K562 (cell line): ENCODE results near the gene IGIP. TPM values are rescaled to one million over a fixed set of nuclear protein-coding genes. Genes with fewer than 3 reads are reported as not detected.

ENCODE experiments used
- CBX5 ChIP-seq: IDR thresholded peaks from 2 replicates; pipeline ENCODE4 v1.6.1; 2014; ENCODE audit warnings: low read depth, borderline replicate concordance
- CHD1 ChIP-seq: fragments of 200-600 bp; sonication (generic); IDR thresholded peaks from one replicate; pipeline ENCODE4 v1.6.1; 2012; ENCODE audit warnings: mild to moderate bottlenecking, moderate library complexity, low read length, inconsistent platforms
- MTA3 ChIP-seq: fragments of 450-650 bp; formaldehyde crosslinking; IDR thresholded peaks from 2 replicates; pipeline ENCODE4 v1.6.1; 2017; ENCODE audit warnings: mild to moderate bottlenecking, borderline replicate concordance
- POLR3G ChIP-seq: IDR thresholded peaks from 2 replicates; pipeline ENCODE4 v1.6.1; 2011; ENCODE audit not compliant: insufficient read length, insufficient replicate concordance; ENCODE audit errors: extremely low read depth
- RHOXF2B ChIP-seq: fragments of 250-450 bp; sonication (Bioruptor Pico); conservative IDR thresholded peaks from 2 replicates; pipeline ENCODE4 v1.5.1; 2021
- SNIP1 ChIP-seq: fragments of 450-650 bp; IDR thresholded peaks from 2 replicates; pipeline ENCODE4 v1.7.1; 2017; ENCODE audit warnings: low read depth, mild to moderate bottlenecking
- TCF7 ChIP-seq: sonication (generic); IDR thresholded peaks from 2 replicates; pipeline ENCODE4 v1.6.1; 2016; ENCODE audit warnings: antibody characterized with exemption, borderline replicate concordance
- ZNF140 ChIP-seq: fragments of 250-450 bp; sonication (Bioruptor Pico); IDR thresholded peaks from 2 replicates; pipeline ENCODE4 v1.8.0; 2021; ENCODE audit warnings: moderate library complexity, mild to moderate bottlenecking, inconsistent platforms
- polyA plus RNA-seq, 8 experiments: library from polyadenylated mRNA; depleted of rRNA in 4 of 8; stranded (reverse) in 5 of 8; unstranded in 3 of 8; fragments of >200 nt; fragmentation: Nextera tagmentation in 2 of 8; fragmentation: Illumina TruSeq in 1 of 8; extraction: Ambion mirVana in 2 of 8; extraction: Trizol in 1 of 8; gene quantifications; 2 replicates each; pipeline versions ENCODE4 v1.2.1 to v1.2.3, GENCODE V29; 2011 to 2014; ENCODE audit warnings: inconsistent platforms in 1 of 8, missing spikeins in 1 of 8
- total RNA-seq, 7 experiments: library from RNA; depleted of rRNA in 6 of 7; stranded (reverse); fragments of >200 nt in 6 of 7; fragmentation: Illumina TruSeq in 2 of 7; extraction: Trizol in 2 of 7; gene quantifications; 2 replicates each; pipeline versions ENCODE4 v1.2.1 to v1.2.3, GENCODE V29; 2011 to 2021; ENCODE audit warnings: low replicate concordance in 1 of 7
- TF ChIP-seq, protein P1 (sequence below): fragments of 250-450 bp; sonication (Bioruptor Pico); IDR thresholded peaks from 2 replicates; pipeline ENCODE4 v1.4.0; 2020
- TF ChIP-seq, protein P2 (sequence below): fragments of 250-450 bp; sonication (Bioruptor Pico); IDR thresholded peaks from 2 replicates; pipeline ENCODE4 v1.5.0; 2021
- TF ChIP-seq, protein P3 (sequence below): sonication (generic); IDR thresholded peaks from 2 replicates; pipeline ENCODE4 v1.6.1; 2016

The IGIP gene
- total and polyA plus RNA-seq, 9 of the 15 experiments (the other 6 are each of a cell fraction or from before 2014, with no cell fraction given), result 0.52 to 1.6 (median 1.2) TPM

DNA sequence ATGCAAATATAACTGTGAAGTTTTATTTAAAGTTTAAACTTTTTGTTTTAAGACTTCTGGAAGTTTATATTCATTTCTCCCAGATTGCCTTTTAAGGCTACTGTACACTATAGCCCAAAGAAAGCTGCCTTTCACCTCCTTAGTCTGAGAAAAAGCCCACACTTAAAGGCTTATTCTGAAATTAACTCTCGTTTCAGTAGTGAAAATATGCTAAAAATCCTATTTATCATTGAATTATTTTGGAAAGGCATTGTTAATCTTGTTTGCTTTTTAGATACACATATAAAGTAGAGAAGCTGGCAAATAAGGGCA is 15.1 kb upstream of the IGIP start (continued):
- TF ChIP-seq, protein P1, sequence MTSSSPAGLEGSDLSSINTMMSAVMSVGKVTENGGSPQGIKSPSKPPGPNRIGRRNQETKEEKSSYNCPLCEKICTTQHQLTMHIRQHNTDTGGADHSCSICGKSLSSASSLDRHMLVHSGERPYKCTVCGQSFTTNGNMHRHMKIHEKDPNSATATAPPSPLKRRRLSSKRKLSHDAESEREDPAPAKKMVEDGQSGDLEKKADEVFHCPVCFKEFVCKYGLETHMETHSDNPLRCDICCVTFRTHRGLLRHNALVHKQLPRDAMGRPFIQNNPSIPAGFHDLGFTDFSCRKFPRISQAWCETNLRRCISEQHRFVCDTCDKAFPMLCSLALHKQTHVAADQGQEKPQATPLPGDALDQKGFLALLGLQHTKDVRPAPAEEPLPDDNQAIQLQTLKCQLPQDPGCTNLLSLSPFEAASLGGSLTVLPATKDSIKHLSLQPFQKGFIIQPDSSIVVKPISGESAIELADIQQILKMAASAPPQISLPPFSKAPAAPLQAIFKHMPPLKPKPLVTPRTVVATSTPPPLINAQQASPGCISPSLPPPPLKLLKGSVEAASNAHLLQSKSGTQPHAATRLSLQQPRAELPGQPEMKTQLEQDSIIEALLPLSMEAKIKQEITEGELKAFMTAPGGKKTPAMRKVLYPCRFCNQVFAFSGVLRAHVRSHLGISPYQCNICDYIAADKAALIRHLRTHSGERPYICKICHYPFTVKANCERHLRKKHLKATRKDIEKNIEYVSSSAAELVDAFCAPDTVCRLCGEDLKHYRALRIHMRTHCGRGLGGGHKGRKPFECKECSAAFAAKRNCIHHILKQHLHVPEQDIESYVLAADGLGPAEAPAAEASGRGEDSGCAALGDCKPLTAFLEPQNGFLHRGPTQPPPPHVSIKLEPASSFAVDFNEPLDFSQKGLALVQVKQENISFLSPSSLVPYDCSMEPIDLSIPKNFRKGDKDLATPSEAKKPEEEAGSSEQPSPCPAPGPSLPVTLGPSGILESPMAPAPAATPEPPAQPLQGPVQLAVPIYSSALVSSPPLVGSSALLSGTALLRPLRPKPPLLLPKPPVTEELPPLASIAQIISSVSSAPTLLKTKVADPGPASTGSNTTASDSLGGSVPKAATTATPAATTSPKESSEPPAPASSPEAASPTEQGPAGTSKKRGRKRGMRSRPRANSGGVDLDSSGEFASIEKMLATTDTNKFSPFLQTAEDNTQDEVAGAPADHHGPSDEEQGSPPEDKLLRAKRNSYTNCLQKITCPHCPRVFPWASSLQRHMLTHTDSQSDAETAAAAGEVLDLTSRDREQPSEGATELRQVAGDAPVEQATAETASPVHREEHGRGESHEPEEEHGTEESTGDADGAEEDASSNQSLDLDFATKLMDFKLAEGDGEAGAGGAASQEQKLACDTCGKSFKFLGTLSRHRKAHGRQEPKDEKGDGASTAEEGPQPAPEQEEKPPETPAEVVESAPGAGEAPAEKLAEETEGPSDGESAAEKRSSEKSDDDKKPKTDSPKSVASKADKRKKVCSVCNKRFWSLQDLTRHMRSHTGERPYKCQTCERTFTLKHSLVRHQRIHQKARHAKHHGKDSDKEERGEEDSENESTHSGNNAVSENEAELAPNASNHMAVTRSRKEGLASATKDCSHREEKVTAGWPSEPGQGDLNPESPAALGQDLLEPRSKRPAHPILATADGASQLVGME, result no peak
- TF ChIP-seq MTA3 (no peak), CHD1 (no peak), RHOXF2B (CRISPR knock-in tag) (no peak), SNIP1 (no peak), TCF7 (no peak), CBX5 (no peak), POLR3G (no peak), ZNF140 (CRISPR knock-in tag) (no peak)
- TF ChIP-seq, protein P2, sequence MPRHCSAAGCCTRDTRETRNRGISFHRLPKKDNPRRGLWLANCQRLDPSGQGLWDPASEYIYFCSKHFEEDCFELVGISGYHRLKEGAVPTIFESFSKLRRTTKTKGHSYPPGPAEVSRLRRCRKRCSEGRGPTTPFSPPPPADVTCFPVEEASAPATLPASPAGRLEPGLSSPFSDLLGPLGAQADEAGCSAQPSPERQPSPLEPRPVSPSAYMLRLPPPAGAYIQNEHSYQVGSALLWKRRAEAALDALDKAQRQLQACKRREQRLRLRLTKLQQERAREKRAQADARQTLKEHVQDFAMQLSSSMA (CRISPR knock-in tag), result no peak
- TF ChIP-seq, protein P3, sequence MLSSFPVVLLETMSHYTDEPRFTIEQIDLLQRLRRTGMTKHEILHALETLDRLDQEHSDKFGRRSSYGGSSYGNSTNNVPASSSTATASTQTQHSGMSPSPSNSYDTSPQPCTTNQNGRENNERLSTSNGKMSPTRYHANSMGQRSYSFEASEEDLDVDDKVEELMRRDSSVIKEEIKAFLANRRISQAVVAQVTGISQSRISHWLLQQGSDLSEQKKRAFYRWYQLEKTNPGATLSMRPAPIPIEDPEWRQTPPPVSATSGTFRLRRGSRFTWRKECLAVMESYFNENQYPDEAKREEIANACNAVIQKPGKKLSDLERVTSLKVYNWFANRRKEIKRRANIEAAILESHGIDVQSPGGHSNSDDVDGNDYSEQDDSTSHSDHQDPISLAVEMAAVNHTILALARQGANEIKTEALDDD, result no peak
